HAP-1 (cell line): ENCODE measurements around the gene RNF212.

Source experiments
- DNase-seq, 2 experiments: peaks; one replicate each; pipeline ENCODE4 v3.0.0-alpha.2; 2016 to 2020; ENCODE audit warnings: low spot score in 2 of 2
- H3K27me3 ChIP-seq: fragments of 250-450 bp; sonication (Bioruptor Pico); 2 replicates; pipeline ENCODE4 v1.5.1; 2020; ENCODE audit warnings: low read depth, mild to moderate bottlenecking, moderate library complexity
- H3K36me3 ChIP-seq: fragments of 250-450 bp; sonication (Bioruptor Pico); replicated peaks from 2 replicates; pipeline ENCODE4 v1.5.1; 2020; ENCODE audit warnings: mild to moderate bottlenecking
- H3K4me1 ChIP-seq: fragments of 250-450 bp; sonication (Bioruptor Pico); 2 replicates; pipeline ENCODE4 v1.5.1; 2020; ENCODE audit warnings: mild to moderate bottlenecking
- H3K4me3 ChIP-seq: fragments of 250-450 bp; sonication (Bioruptor Pico); 2 replicates; pipeline ENCODE4 v1.5.1; 2020; ENCODE audit warnings: mild to moderate bottlenecking, moderate library complexity
- H3K9me3 ChIP-seq: fragments of 250-450 bp; sonication (Bioruptor Pico); 2 replicates; pipeline ENCODE4 v1.5.1; 2020; ENCODE audit warnings: mild to moderate bottlenecking, moderate library complexity
- in situ Hi-C: fragments of 300-500 bp; cut with MboI; formaldehyde crosslinking; loops from 3 replicates; pipeline ENCODE4 v1.14.3; 2020; ENCODE audit warnings: low sequenced_read_pairs, inconsistent platforms, mixed read lengths

Gene RNF212

GRCh38 chr4:1091561-1091995, 21.8 kb downstream of the RNF212 start:
- in situ Hi-C loops: no loop called here
- no peaks in the 10 kb centered on the region for H3K27me3 ChIP-seq
- H3K4me3 ChIP-seq: no peak overlapping the region
- no peak for DNase-seq
- no peaks in the 10 kb centered on the region; the same call in 1 of the 2 replicates for H3K9me3 ChIP-seq
- no peaks in the 10 kb centered on the region for H3K4me1 ChIP-seq
- no peaks in the 10 kb centered on the region for H3K36me3 ChIP-seq

GRCh38 chr4:1090465-1091440, 22.6 kb downstream of the RNF212 start:
- Histone ChIP-seq H3K4me1 (no peaks in the 10 kb centered on the region), H3K36me3 (no peaks in the 10 kb centered on the region), H3K27me3 (no peaks in the 10 kb centered on the region; the same call in 1 of the 2 replicates), H3K9me3 (no peaks in the 10 kb centered on the region; the same call in 1 of the 2 replicates), H3K4me3 (no peak overlapping the region)
- in situ Hi-C loops: no loop called here
- DNase-seq: no peak

- Histone ChIP-seq H3K36me3 (no peaks in the 10 kb centered on the region), H3K4me1 (no peaks in the 10 kb centered on the region), H3K9me3 (no peaks in the 10 kb centered on the region; the same call in 1 of the 2 replicates), H3K27me3 (no peaks in the 10 kb centered on the region; the same call in 1 of the 2 replicates), H3K4me3 (no peak overlapping the region)
- DNase-seq: no peak
- in situ Hi-C loops: no loop called here
Measured at GRCh38 chr4:1090036-1090435, 23.3 kb downstream of the RNF212 start.

- in situ Hi-C loops: no loop called here
- Histone ChIP-seq H3K4me3 (no peak overlapping the region), H3K36me3 (no peaks in the 10 kb centered on the region)
Measured at GRCh38 chr4:1087371-1087770, 26.0 kb downstream of the RNF212 start.

GRCh38 chr4:1086011-1086410, 27.4 kb downstream of the RNF212 start:
- H3K9me3 ChIP-seq: no peaks in the 10 kb centered on the region; the same call in 1 of the 2 replicates
- no peak for DNase-seq
- H3K27me3 ChIP-seq: peaks cover 3% of the 10 kb centered on the region; the same call in 1 of the 2 replicates
- H3K4me1 ChIP-seq: no peaks in the 10 kb centered on the region
- in situ Hi-C loops: no loop called here
- H3K4me3 ChIP-seq: no peak overlapping the region
- no peaks in the 10 kb centered on the region for H3K36me3 ChIP-seq

More at GRCh38 chr4:1087371-1087770, 26.0 kb downstream of the RNF212 start:
- Histone ChIP-seq H3K9me3 (no peaks in the 10 kb centered on the region; the same call in 1 of the 2 replicates), H3K4me1 (no peaks in the 10 kb centered on the region), H3K27me3 (peaks cover 3% of the 10 kb centered on the region; the same call in 1 of the 2 replicates)
- DNase-seq: no peak

GRCh38 chr4:1085404-1085799, 28.0 kb downstream of the RNF212 start:
- DNase-seq: no peak
- Histone ChIP-seq H3K4me1 (no peaks in the 10 kb centered on the region), H3K27me3 (peaks cover 3% of the 10 kb centered on the region; the same call in 1 of the 2 replicates), H3K36me3 (no peaks in the 10 kb centered on the region), H3K4me3 (no peak overlapping the region), H3K9me3 (no peaks in the 10 kb centered on the region; the same call in 1 of the 2 replicates)
- in situ Hi-C loops: no loop called here

- Histone ChIP-seq H3K4me3 (no peak overlapping the region), H3K36me3 (no peaks in the 10 kb centered on the region), H3K27me3 (peaks cover 3% of the 10 kb centered on the region; the same call in 1 of the 2 replicates), H3K9me3 (no peaks in the 10 kb centered on the region; the same call in 1 of the 2 replicates), H3K4me1 (no peaks in the 10 kb centered on the region)
- no peak for DNase-seq
- in situ Hi-C loops: no loop called here
Measured at GRCh38 chr4:1084796-1085403, 28.5 kb downstream of the RNF212 start.

- H3K36me3 ChIP-seq: no peaks in the 10 kb centered on the region
- in situ Hi-C loops: no loop called here
- H3K4me1 ChIP-seq: no peaks in the 10 kb centered on the region
- no peak overlapping the region for H3K4me3 ChIP-seq
- no peak for DNase-seq
- H3K9me3 ChIP-seq: no peaks in the 10 kb centered on the region; the same call in 1 of the 2 replicates
- peaks cover 3% of the 10 kb centered on the region; the same call in 1 of the 2 replicates for H3K27me3 ChIP-seq
Measured at GRCh38 chr4:1084394-1084793, 29.0 kb downstream of the RNF212 start.

GRCh38 chr4:1082215-1083182, 30.9 kb downstream of the RNF212 start:
- H3K4me3 ChIP-seq: no peak overlapping the region
- H3K36me3 ChIP-seq: no peaks in the 10 kb centered on the region
- H3K9me3 ChIP-seq: no peaks in the 10 kb centered on the region; the same call in 1 of the 2 replicates
- in situ Hi-C loops: no loop called here
- peaks cover 3% of the 10 kb centered on the region; the same call in 1 of the 2 replicates for H3K27me3 ChIP-seq
- no peaks in the 10 kb centered on the region for H3K4me1 ChIP-seq
- DNase-seq: no peak

- no peak overlapping the region for H3K4me3 ChIP-seq
- H3K4me1 ChIP-seq: no peaks in the 10 kb centered on the region
- no peaks in the 10 kb centered on the region for H3K36me3 ChIP-seq
- H3K27me3 ChIP-seq: peaks cover 3% of the 10 kb centered on the region; the same call in 1 of the 2 replicates
- no peaks in the 10 kb centered on the region; the same call in 1 of the 2 replicates for H3K9me3 ChIP-seq
- in situ Hi-C loops: no loop called here
- no peak for DNase-seq
Measured at GRCh38 chr4:1081689-1082040, 31.7 kb downstream of the RNF212 start.

- Histone ChIP-seq H3K9me3 (no peaks in the 10 kb centered on the region; the same call in 1 of the 2 replicates), H3K36me3 (no peaks in the 10 kb centered on the region), H3K27me3 (peaks cover 3% of the 10 kb centered on the region; the same call in 1 of the 2 replicates), H3K4me3 (no peak overlapping the region), H3K4me1 (no peaks in the 10 kb centered on the region)
- no peak for DNase-seq
- in situ Hi-C loops: no loop called here
Measured at GRCh38 chr4:1080961-1081688, 32.2 kb downstream of the RNF212 start.

- H3K36me3 ChIP-seq: no peaks in the 10 kb centered on the region
- peaks cover 3% of the 10 kb centered on the region; the same call in 1 of the 2 replicates for H3K27me3 ChIP-seq
- H3K4me1 ChIP-seq: no peaks in the 10 kb centered on the region
- no peak for DNase-seq
- in situ Hi-C loops: no loop called here
- no peaks in the 10 kb centered on the region; the same call in 1 of the 2 replicates for H3K9me3 ChIP-seq
- H3K4me3 ChIP-seq: no peak overlapping the region
Measured at GRCh38 chr4:1080432-1080831, 32.9 kb downstream of the RNF212 start.
